Gastrocnemius medialis (tissue), 4 donors: ENCODE data around the gene TTLL6.

Experiments used
- CTCF ChIP-seq, 5 experiments: fragments of 450-650 bp in 3 of 5; fragments of 200-600 bp in 2 of 5; sonication (generic) in 2 of 5; IDR thresholded peaks in 4 of 5; conservative IDR thresholded peaks in 1 of 5; 1 replicate in 4 of 5; 2 replicates in 1 of 5; pipeline ENCODE4 v1.5.1; 2016 to 2019; ENCODE audit warnings: antibody characterized with exemption in 5 of 5, mild to moderate bottlenecking in 3 of 5, moderate library complexity in 3 of 5
- POLR2A ChIP-seq, 2 donors: fragments of 450-650 bp; IDR thresholded peaks; one replicate each; pipeline ENCODE4 v1.6.1; 2017; ENCODE audit warnings: antibody characterized with exemption in 2 of 2, mild to moderate bottlenecking in 2 of 2, moderate library complexity in 2 of 2

DNA sequence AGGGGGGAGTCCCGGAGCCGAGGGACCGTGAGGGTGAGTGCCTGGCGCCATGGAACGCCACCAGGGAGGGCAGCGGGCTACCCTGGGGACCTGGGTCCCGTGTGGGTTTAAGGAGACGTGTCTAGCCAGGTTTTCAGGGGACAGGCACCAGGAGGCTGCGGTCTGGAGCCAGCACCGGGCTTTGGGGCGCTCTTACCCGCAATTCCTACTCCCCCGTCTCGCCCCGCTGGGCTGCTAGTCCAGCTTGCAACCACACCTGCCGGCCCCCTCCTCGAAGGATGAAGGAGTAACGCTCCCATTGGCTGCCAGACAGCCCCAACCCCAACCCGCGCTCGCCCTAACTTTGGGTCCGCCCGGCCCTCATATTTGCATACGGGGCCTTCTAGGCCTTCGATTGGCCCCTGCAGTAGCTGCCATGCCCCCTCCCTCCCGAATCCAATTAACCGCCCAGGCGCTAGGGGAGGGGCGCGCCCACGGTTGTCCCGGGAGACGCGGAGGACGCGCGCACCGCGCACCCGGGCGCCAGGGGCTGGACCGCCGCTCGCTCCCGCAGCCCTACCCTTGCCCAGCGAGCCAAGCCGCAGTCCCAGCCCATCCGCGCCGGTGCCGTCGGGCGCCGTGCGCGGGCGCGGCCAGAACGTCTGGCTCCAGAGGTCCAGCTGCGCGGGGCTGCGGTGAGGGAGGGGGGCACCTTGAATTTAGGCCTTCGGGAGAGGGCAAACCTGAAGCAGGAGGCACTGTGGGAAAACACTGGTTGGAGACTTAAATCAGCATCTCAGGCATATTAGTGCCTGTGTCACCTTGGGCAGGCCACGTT, at the start of gene TTLL6:
- TF ChIP-seq CTCF (IDR thresholded peaks at IDR 0.05 in 4 of 5, conservative IDR thresholded peaks at IDR 0.05 in 1 of 5), result no peak
- TF ChIP-seq POLR2A (IDR thresholded peaks at IDR 0.05), result no peak
